Astrocyte (in vitro differentiated cells and primary cell): ENCODE results near the gene ZBTB46. TPM values are rescaled to one million over a fixed set of nuclear protein-coding genes. Genes with fewer than 3 reads are reported as not detected.

Experiments
- DNase-seq: peaks from one replicate; pipeline ENCODE4 v3.0.0-alpha.2; 2010; ENCODE audit warnings: low read depth
- FAIRE-seq: peaks from 2 replicates; lab custom pipeline; 2011; peaks lifted over from hg19 to GRCh38; lab: Jason Lieb, UNC
- H2AFZ ChIP-seq: 2 replicates; pipeline ENCODE4 v1.6.0; 2012; ENCODE audit warnings: low read depth, low read length, inconsistent platforms
- H3K27ac ChIP-seq: 2 replicates; pipeline ENCODE4 v1.5.1; 2011; ENCODE audit warnings: low read depth, low read length, inconsistent platforms
- H3K27me3 ChIP-seq: 2 replicates; pipeline ENCODE4 v1.6.0; 2011; ENCODE audit warnings: low read length, inconsistent platforms; ENCODE audit not compliant: insufficient read depth
- H3K36me3 ChIP-seq: 2 replicates; pipeline ENCODE4 v1.5.1; 2011; ENCODE audit warnings: low read length, inconsistent platforms; ENCODE audit not compliant: insufficient read depth
- H3K4me1 ChIP-seq: 2 replicates; pipeline ENCODE4 v1.5.1; 2011; ENCODE audit warnings: low read length, inconsistent platforms; ENCODE audit not compliant: insufficient read depth
- H3K4me2 ChIP-seq: 2 replicates; pipeline ENCODE4 v1.6.0; 2012; ENCODE audit warnings: low read length, inconsistent platforms
- H3K4me3 ChIP-seq: 2 replicates; pipeline ENCODE4 v1.5.1; 2011; ENCODE audit warnings: low read depth, mild to moderate bottlenecking, low read length, inconsistent platforms; ENCODE audit not compliant: insufficient read depth
- H3K79me2 ChIP-seq: 2 replicates; pipeline ENCODE4 v1.6.0; 2012; ENCODE audit warnings: mild to moderate bottlenecking, low read length, inconsistent platforms; ENCODE audit not compliant: insufficient read depth
- H3K9ac ChIP-seq: 2 replicates; pipeline ENCODE4 v1.6.0; 2012; ENCODE audit warnings: mild to moderate bottlenecking, low read length, inconsistent platforms
- H3K9me3 ChIP-seq: 2 replicates; pipeline ENCODE4 v1.5.1; 2012; ENCODE audit warnings: low read depth, mild to moderate bottlenecking, low read length, inconsistent platforms; ENCODE audit not compliant: insufficient read depth
- H4K20me1 ChIP-seq: 2 replicates; pipeline ENCODE4 v1.6.0; 2012; ENCODE audit warnings: low read length, inconsistent platforms; ENCODE audit not compliant: insufficient read depth
- H3K27ac Mint-ChIP-seq: one replicate; pipeline ENCODE4 v1.8.0; 2021; ENCODE audit warnings: mild to moderate bottlenecking, mixed read lengths; ENCODE audit not compliant: unreplicated experiment
- H3K27me3 Mint-ChIP-seq: one replicate; pipeline ENCODE4 v1.8.0; 2021; ENCODE audit warnings: low read depth, mixed read lengths; ENCODE audit not compliant: unreplicated experiment
- H3K36me3 Mint-ChIP-seq: one replicate; pipeline ENCODE4 v1.8.0; 2021; ENCODE audit warnings: low read depth, mixed read lengths; ENCODE audit not compliant: unreplicated experiment
- H3K4me1 Mint-ChIP-seq: one replicate; pipeline ENCODE4 v1.8.0; 2021; ENCODE audit warnings: low read depth, mixed read lengths; ENCODE audit not compliant: unreplicated experiment
- H3K4me3 Mint-ChIP-seq: one replicate; pipeline ENCODE4 v1.8.0; 2021; ENCODE audit warnings: mild to moderate bottlenecking, moderate library complexity, mixed read lengths; ENCODE audit not compliant: unreplicated experiment
- H3K9me3 Mint-ChIP-seq: one replicate; pipeline ENCODE4 v1.8.0; 2021; ENCODE audit warnings: mild to moderate bottlenecking, mixed read lengths; ENCODE audit not compliant: unreplicated experiment
- CTCF ChIP-seq: IDR thresholded peaks from 2 replicates; pipeline ENCODE4 v1.5.1; 2011; ENCODE audit warnings: low read depth, mild to moderate bottlenecking, inconsistent platforms, low read length, moderate library complexity; ENCODE audit not compliant: insufficient read depth
- EZH2 ChIP-seq: IDR thresholded peaks from 2 replicates; pipeline ENCODE4 v1.6.1; 2012; ENCODE audit warnings: mild to moderate bottlenecking, low read length, inconsistent platforms; ENCODE audit not compliant: insufficient read depth
- total RNA-seq: library from RNA; stranded (reverse); gene quantifications from 2 replicates; pipeline ENCODE4 v1.2.1, GENCODE V29; 2021

Gene ZBTB46
- total RNA-seq, 1 donor from 2014 or later = 13.9 TPM

- no peak overlapping the region for H3K27ac ChIP-seq
- no peak overlapping the region for H2AFZ ChIP-seq
- H3K4me1 Mint-ChIP-seq = no peaks in the 10 kb centered on the region
- no peak overlapping the region for H3K4me2 ChIP-seq
- no peaks in the 10 kb centered on the region for H3K9me3 Mint-ChIP-seq
- no peak overlapping the region for H3K27ac Mint-ChIP-seq
- FAIRE-seq (no peak), DNase-seq (no peak)
- no peaks in the 10 kb centered on the region for H3K36me3 ChIP-seq
- peaks cover 7% of the 10 kb centered on the region for H3K79me2 ChIP-seq
- no peak overlapping the region for H3K4me3 Mint-ChIP-seq
- H3K4me3 ChIP-seq = no peak overlapping the region
- no peaks in the 10 kb centered on the region for H3K27me3 Mint-ChIP-seq
- H3K9ac ChIP-seq = no peak overlapping the region
- H4K20me1 ChIP-seq = peaks cover 27% of the 10 kb centered on the region
- no peaks in the 10 kb centered on the region for H3K4me1 ChIP-seq
- H3K9me3 ChIP-seq = no peaks in the 10 kb centered on the region
- peaks cover 3% of the 10 kb centered on the region for H3K36me3 Mint-ChIP-seq
- H3K27me3 ChIP-seq = no peaks in the 10 kb centered on the region
- TF ChIP-seq EZH2 (no peak), CTCF (no peak)
These were observed 20.2 kb downstream of the ZBTB46 start for GRCh38 chr20:63810730-63811490.

GRCh38 chr20:63809856-63810255 is 21.2 kb downstream of the ZBTB46 start:
- FAIRE-seq = no peak
- H3K4me3 Mint-ChIP-seq = no peak overlapping the region

More at GRCh38 chr20:63809856-63810255, 21.2 kb downstream of the ZBTB46 start:
- Mint-ChIP-seq H3K27me3 (no peaks in the 10 kb centered on the region), H3K27ac (no peak overlapping the region), H3K9me3 (no peaks in the 10 kb centered on the region), H3K4me1 (no peaks in the 10 kb centered on the region), H3K36me3 (peaks cover under 1% of the 10 kb centered on the region)
- H3K9ac ChIP-seq = no peak overlapping the region
- H2AFZ ChIP-seq = no peak overlapping the region
- H3K27me3 ChIP-seq = no peaks in the 10 kb centered on the region
- no peak overlapping the region for H3K27ac ChIP-seq
- DNase-seq = no peak
- H4K20me1 ChIP-seq = peaks cover 17% of the 10 kb centered on the region
- H3K9me3 ChIP-seq = no peaks in the 10 kb centered on the region
- peaks cover 7% of the 10 kb centered on the region for H3K79me2 ChIP-seq
- no peaks in the 10 kb centered on the region for H3K4me1 ChIP-seq
- no peak overlapping the region for H3K4me2 ChIP-seq
- no peak for TF ChIP-seq EZH2
- TF ChIP-seq CTCF = no peak
- H3K36me3 ChIP-seq = no peaks in the 10 kb centered on the region
- H3K4me3 ChIP-seq = no peak overlapping the region
